Activated naive CD4-positive, alpha-beta T cell treated with anti-CD3 and anti-CD28 coated beads, Interleukin-2, amount 10 ng/mL, durations not matched to agents 7 days and 5 days (primary cell): ENCODE measurements around the gene ADGRA1.

Source experiments
- CTCF ChIA-PET: fragments of 350-600 bp; sonication (Branson Sonifier 250); formaldehyde crosslinking; loops from one replicate; lab custom pipeline; 2021; ENCODE audit warnings: antibody characterized with exemption; lab: Charles Lee
- DNase-seq: peaks from one replicate; pipeline ENCODE4 v3.0.0-alpha.2; 2020
- H3K27ac Mint-ChIP-seq: one replicate; pipeline ENCODE4 v1.8.0; 2021; ENCODE audit warnings: mild to moderate bottlenecking, moderate library complexity, mixed read lengths
- H3K27me3 Mint-ChIP-seq: one replicate; pipeline ENCODE4 v1.8.0; 2021; ENCODE audit warnings: mild to moderate bottlenecking, mixed read lengths
- H3K36me3 Mint-ChIP-seq: one replicate; pipeline ENCODE4 v1.8.0; 2021; ENCODE audit warnings: mixed read lengths
- H3K4me1 Mint-ChIP-seq: one replicate; pipeline ENCODE4 v1.8.0; 2021; ENCODE audit warnings: mixed read lengths
- H3K4me3 Mint-ChIP-seq: one replicate; pipeline ENCODE4 v1.8.0; 2021; ENCODE audit warnings: mild to moderate bottlenecking, moderate library complexity, mixed read lengths
- H3K9me3 Mint-ChIP-seq: one replicate; pipeline ENCODE4 v1.8.0; 2021; ENCODE audit warnings: mixed read lengths

The ADGRA1 gene

GRCh38 chr10:133114251-133114650 lies 26.5 kb downstream of the ADGRA1 start:
- CTCF ChIA-PET, result no interaction called here
- Mint-ChIP-seq H3K9me3 (peaks cover 11% of the 10 kb centered on the region), H3K4me3 (no peak overlapping the region), H3K27ac (no peak overlapping the region), H3K4me1 (no peaks in the 10 kb centered on the region), H3K36me3 (no peaks in the 10 kb centered on the region), H3K27me3 (peaks cover 4% of the 10 kb centered on the region)
- no peak for DNase-seq

DNA sequence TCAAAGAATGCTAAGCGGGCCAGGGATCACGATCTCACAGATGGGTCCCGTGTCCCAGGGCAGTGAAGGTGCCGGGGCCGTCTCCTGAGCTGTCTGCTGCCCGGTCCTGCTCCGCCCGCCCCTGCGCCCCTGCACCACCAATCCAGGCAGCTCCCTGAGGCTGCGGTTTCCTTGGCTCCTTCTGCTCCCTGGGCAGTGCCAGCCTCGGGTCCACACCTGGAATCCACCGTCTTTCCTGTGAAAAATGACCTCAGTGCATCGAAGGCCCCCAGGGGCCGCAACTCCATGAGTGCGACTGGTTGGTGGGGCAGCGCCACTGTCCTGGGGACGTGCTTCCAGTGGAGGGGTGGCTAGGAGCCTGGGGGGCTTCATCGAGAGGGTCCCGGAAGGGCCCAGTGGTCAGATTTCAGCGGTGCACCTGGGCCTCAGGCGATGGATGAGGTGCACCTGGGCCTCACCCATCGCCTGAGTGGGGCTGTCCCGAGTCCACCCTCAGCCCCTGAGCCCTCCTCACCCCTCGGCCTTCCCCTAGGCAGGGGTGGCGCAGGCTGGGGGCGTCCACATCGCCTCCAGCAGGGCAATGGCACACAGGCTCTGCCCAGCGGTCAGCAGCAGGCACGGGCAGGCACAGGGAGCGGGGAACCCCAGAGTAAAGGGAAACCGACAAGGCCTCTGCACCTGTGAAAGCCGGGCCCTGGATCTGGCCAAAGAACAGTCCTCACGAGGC lies 27.2 kb downstream of the ADGRA1 start:
- Mint-ChIP-seq H3K27ac (no peak overlapping the region), H3K4me3 (no peak overlapping the region), H3K4me1 (no peaks in the 10 kb centered on the region), H3K36me3 (no peaks in the 10 kb centered on the region), H3K9me3 (peaks cover 8% of the 10 kb centered on the region), H3K27me3 (no peaks in the 10 kb centered on the region)
- DNase-seq, result no peak
- CTCF ChIA-PET, result no interaction called here

GRCh38 chr10:133115453-133115842 lies 27.7 kb downstream of the ADGRA1 start:
- Mint-ChIP-seq H3K9me3 (peaks cover 8% of the 10 kb centered on the region), H3K36me3 (no peaks in the 10 kb centered on the region), H3K4me1 (no peaks in the 10 kb centered on the region), H3K4me3 (no peak overlapping the region), H3K27ac (no peak overlapping the region), H3K27me3 (no peaks in the 10 kb centered on the region)
- no peak for DNase-seq
- CTCF ChIA-PET, result no interaction called here

DNA sequence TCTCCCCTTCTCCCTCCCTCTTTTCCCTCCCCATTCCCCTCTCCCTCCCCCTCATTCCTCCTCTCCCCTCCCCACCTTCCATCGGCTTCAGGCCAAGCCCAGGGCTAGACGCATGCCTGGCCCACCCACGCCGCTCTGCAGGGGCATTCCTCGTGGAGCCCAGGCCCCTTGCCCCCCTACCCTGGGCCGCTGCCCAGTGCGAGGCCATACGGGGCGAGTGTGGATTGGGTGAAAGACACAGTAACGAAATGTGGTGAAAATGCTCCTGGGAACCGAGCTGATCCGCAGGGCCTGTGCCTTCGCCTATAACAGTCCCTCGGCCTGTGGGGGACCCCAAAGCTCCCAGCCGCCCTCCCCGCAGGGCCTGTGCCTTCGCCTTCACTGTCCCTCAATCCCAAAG lies 28.3 kb downstream of the ADGRA1 start:
- no peak overlapping the region for H3K27ac Mint-ChIP-seq
- CTCF ChIA-PET, result no interaction called here
- no peak overlapping the region for H3K4me3 Mint-ChIP-seq
- H3K4me1 Mint-ChIP-seq, result no peaks in the 10 kb centered on the region
- H3K36me3 Mint-ChIP-seq, result no peaks in the 10 kb centered on the region
- H3K27me3 Mint-ChIP-seq, result no peaks in the 10 kb centered on the region
- DNase-seq, result no peak
- H3K9me3 Mint-ChIP-seq, result peaks cover 8% of the 10 kb centered on the region

DNA sequence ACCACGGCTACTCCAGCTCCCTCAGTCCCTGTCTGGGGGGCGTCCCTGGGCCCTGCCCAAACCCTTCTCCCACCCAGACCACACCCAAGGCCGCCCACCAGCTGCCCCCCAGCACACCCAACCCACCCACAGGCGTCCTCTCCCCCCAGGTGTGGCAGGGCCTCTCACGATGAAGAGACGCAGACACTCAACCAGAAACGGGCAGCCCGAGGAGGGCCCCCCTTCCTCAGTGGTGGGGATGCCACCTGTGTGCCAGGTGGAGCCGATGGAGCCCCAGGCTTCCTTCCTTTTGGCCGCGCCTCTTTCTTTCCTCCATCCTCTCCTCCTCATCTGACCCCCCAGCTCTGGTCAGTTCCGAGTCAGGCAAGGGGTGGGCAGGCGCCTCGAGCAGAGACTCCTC lies 28.7 kb downstream of the ADGRA1 start:
- no peaks in the 10 kb centered on the region for H3K4me1 Mint-ChIP-seq
- no peak overlapping the region for H3K27ac Mint-ChIP-seq
- no peak overlapping the region for H3K4me3 Mint-ChIP-seq
- CTCF ChIA-PET, result no interaction called here
- peaks cover 8% of the 10 kb centered on the region for H3K9me3 Mint-ChIP-seq
- H3K27me3 Mint-ChIP-seq, result no peaks in the 10 kb centered on the region
- H3K36me3 Mint-ChIP-seq, result no peaks in the 10 kb centered on the region
- no peak for DNase-seq

GRCh38 chr10:133117036-133117687 lies 29.4 kb downstream of the ADGRA1 start:
- no peak for DNase-seq
- H3K4me3 Mint-ChIP-seq, result no peak overlapping the region
- H3K27ac Mint-ChIP-seq, result no peak overlapping the region
- H3K9me3 Mint-ChIP-seq, result peaks cover 8% of the 10 kb centered on the region
- CTCF ChIA-PET, result no interaction called here
- H3K36me3 Mint-ChIP-seq, result no peaks in the 10 kb centered on the region
- no peaks in the 10 kb centered on the region for H3K27me3 Mint-ChIP-seq
- H3K4me1 Mint-ChIP-seq, result no peaks in the 10 kb centered on the region

DNA sequence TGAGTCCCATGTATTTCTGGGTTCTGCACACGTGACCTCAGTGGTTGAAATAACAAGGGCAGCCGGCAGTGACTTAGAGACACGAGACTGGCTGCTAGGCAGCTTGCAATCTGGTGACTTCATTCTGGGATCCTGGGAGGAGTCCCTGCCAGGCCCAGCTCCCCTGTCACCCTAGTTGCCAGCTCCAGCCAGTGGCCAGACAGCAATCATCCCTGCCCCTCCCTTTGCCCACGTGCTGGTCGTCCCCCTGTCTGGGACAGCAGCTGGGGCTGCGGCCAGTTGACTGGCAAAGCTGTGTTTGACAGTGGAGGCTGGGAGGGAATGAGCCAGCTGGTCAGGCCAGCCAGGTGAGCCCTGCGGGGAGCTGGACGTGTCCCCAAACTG lies 30.0 kb downstream of the ADGRA1 start:
- H3K36me3 Mint-ChIP-seq, result no peaks in the 10 kb centered on the region
- no peak overlapping the region for H3K27ac Mint-ChIP-seq
- H3K4me3 Mint-ChIP-seq, result no peak overlapping the region
- H3K9me3 Mint-ChIP-seq, result peaks cover 8% of the 10 kb centered on the region
- no peaks in the 10 kb centered on the region for H3K27me3 Mint-ChIP-seq
- no peaks in the 10 kb centered on the region for H3K4me1 Mint-ChIP-seq
- DNase-seq, result no peak
- CTCF ChIA-PET, result no interaction called here

DNA sequence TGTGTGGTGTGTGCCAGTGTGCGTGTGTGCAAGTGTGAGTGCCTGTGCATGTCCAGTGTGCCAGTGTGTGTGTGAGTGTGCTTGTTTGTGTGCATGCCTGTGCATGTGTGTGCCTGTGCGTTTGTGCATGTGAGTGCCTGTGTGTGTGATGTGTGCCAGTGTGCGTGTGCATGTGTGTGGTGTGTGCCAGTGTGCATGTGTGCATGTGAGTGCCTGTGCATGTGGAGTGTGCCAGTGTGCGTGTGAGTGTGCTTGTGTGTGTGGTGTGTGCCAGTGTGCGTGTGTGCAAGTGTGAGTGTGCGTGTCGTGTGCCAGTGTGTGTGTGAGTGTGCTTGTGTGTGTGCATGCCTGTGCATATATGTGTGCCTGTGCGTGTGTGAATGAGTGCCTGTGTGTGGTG lies 33.8 kb downstream of the ADGRA1 start:
- peaks cover 28% of the 10 kb centered on the region for H3K27me3 Mint-ChIP-seq
- DNase-seq, result no peak
- CTCF ChIA-PET, result no interaction called here
- H3K9me3 Mint-ChIP-seq, result peaks cover 8% of the 10 kb centered on the region
- H3K4me3 Mint-ChIP-seq, result no peak overlapping the region
- peaks cover 5% of the 10 kb centered on the region for H3K4me1 Mint-ChIP-seq
- H3K36me3 Mint-ChIP-seq, result no peaks in the 10 kb centered on the region
- H3K27ac Mint-ChIP-seq, result no peak overlapping the region

DNA sequence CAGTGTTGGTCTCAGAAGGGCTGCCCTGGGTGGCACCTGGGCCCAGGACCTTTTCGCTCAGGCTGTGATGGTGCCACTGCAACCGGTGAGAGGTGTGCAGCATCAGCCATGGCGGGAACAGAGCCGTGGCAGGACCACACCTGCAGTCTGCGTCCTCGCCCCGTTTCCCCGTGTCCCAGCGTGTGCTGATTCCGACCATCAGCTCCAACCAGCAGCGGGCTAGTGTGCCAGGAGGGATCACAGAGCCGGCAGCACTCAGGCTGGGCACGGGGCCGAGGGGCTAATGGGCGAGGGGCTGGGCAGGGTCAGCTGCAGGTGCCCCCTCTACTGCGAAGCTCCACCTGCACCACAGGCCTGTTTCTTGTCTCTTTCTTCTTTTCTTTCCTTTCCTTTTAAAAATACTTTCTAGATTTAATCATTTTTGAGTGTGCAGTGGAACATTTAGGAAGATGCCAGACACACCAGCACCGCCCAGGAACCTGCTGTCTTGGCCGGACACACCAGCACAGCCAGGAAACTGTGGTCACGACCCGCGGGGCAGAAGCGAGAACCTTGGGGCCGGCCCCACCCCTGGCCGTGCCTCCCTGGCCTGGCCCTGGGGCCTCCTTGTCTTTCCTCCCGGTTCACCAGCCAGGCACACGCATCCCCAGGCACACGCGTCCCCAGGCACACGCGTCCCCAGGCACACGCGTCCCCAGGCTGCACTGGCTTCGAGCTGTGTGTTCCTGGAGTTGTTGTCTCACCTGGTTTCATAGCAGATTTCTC lies 34.6 kb downstream of the ADGRA1 start:
- Mint-ChIP-seq H3K4me3 (no peak overlapping the region), H3K27ac (no peak overlapping the region), H3K36me3 (no peaks in the 10 kb centered on the region), H3K27me3 (peaks cover 28% of the 10 kb centered on the region), H3K4me1 (peaks cover 5% of the 10 kb centered on the region), H3K9me3 (peaks cover 8% of the 10 kb centered on the region)
- DNase-seq, result no peak
- CTCF ChIA-PET, result no interaction called here

- peaks cover 5% of the 10 kb centered on the region for H3K9me3 Mint-ChIP-seq
- no peak overlapping the region for H3K27ac Mint-ChIP-seq
- no peaks in the 10 kb centered on the region for H3K36me3 Mint-ChIP-seq
- H3K4me3 Mint-ChIP-seq, result no peak overlapping the region
- peaks cover 5% of the 10 kb centered on the region for H3K4me1 Mint-ChIP-seq
- DNase-seq, result no peak
- CTCF ChIA-PET, result interaction anchor here (1.3 to 1.8 kb wide), 2 partner anchors 21 to 186 kb away, joined by 3 to 5 read pairs; no protein-coding TSS in a partner anchor
- H3K27me3 Mint-ChIP-seq, result peaks cover 28% of the 10 kb centered on the region
Measured at GRCh38 chr10:133123050-133123745, 35.5 kb downstream of the ADGRA1 start.

DNA sequence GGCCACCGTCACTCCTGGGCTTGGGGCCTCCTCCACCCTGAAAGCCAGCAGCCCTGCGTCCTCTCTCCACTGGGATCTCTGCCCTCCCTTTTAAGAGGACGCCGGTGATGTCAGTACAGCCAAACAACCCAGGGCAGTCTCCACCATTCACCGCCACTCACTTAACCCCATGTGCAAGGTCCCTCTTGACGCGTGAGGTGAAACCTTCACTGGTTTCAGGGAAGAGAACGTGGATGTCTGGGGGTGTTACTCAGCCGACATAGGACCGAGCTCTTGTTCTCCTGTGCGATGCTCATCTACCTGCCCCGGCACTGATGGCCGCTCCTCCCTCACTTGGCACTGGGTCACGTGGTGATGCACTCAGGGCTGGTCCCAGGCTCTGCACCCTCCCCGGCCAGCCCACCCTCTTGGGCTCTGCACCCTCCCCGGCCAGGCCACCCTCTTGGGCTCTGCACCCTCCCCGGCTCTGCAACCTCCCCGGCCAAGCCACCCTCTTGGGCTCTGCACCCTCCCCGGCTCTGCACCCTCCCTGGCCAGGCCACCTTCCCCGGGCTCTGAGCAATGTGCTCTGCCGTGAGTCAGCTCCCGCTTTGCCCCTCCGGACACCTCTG lies 36.1 kb downstream of the ADGRA1 start:
- H3K9me3 Mint-ChIP-seq, result peaks cover 2% of the 10 kb centered on the region
- DNase-seq, result no peak
- H3K36me3 Mint-ChIP-seq, result no peaks in the 10 kb centered on the region
- CTCF ChIA-PET, result interaction anchor here (1.3 to 1.8 kb wide), 2 partner anchors 20 to 187 kb away, joined by 3 to 5 read pairs; no protein-coding TSS in a partner anchor
- H3K27ac Mint-ChIP-seq, result no peak overlapping the region
- H3K27me3 Mint-ChIP-seq, result peaks cover 28% of the 10 kb centered on the region
- H3K4me3 Mint-ChIP-seq, result no peak overlapping the region
- H3K4me1 Mint-ChIP-seq, result peaks cover 5% of the 10 kb centered on the region

GRCh38 chr10:133124357-133125211 lies 36.9 kb downstream of the ADGRA1 start:
- no peak for DNase-seq
- H3K36me3 Mint-ChIP-seq, result no peaks in the 10 kb centered on the region
- CTCF ChIA-PET, result interaction anchor here (1.0 to 1.8 kb wide), 3 partner anchors 19 to 187 kb away, joined by 3 to 5 read pairs (median 4); no protein-coding TSS in a partner anchor
- peaks cover 28% of the 10 kb centered on the region for H3K27me3 Mint-ChIP-seq
- no peak overlapping the region for H3K27ac Mint-ChIP-seq
- H3K4me3 Mint-ChIP-seq, result no peak overlapping the region
- peaks cover 5% of the 10 kb centered on the region for H3K4me1 Mint-ChIP-seq
- H3K9me3 Mint-ChIP-seq, result no peaks in the 10 kb centered on the region

DNA sequence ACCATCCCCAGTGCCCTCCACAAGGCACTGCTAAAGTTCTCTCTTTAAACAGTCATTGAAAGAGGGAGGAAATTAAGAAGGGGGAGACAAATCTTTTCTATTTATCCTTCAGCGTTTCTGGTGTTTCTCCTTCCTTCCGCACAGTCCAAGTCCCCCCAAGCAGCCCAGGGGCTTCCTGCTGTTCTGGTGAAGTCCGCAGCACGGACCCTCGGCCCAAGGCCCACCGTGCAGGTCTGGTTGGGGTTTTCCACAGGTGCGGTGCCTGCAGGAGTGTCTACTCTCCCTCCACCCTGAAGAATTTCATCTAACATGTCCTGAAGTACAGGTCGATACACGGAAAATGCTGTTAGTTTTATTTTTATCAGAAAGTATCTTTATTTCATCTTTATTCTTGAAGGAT lies 38.2 kb downstream of the ADGRA1 start:
- H3K4me3 Mint-ChIP-seq, result no peak overlapping the region
- peaks cover 5% of the 10 kb centered on the region for H3K4me1 Mint-ChIP-seq
- CTCF ChIA-PET, result no interaction called here
- peaks cover 28% of the 10 kb centered on the region for H3K27me3 Mint-ChIP-seq
- no peak overlapping the region for H3K27ac Mint-ChIP-seq
- no peaks in the 10 kb centered on the region for H3K36me3 Mint-ChIP-seq
- DNase-seq, result no peak
- no peaks in the 10 kb centered on the region for H3K9me3 Mint-ChIP-seq
